ENCODE data around the gene INSYN2B. TPM values are rescaled to one million over a fixed set of nuclear protein-coding genes. Genes with fewer than 3 reads are reported as not detected.

The INSYN2B gene
- total RNA-seq, 3 donors from 2014 or later = 0.16 TPM; not detected in 2

DNA sequence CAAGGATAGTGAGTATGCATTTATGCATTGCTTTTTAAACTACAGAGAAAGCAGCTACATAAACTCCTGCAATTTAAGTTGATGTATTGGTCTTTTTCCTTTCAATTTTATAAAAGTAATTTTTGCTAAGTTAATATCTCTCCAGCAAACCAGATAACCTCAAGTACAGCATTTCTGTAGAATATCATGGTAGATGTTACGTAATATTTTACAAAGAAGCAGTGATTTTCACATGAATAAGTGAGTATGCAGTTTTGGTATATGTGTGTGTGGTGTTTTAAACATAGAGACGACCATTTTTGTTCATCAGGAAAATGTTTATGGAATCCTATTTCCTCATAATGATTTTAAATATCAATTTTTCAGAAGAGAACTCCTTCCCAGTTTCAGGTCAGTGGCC is 118.9 kb downstream of the INSYN2B start:
- no peaks in the 10 kb centered on the region for H3K9me3 ChIP-seq
- no peak for DNase-seq
- no peaks in the 10 kb centered on the region for H3K4me1 ChIP-seq (ENCODE audit: low read depth)
- TF ChIP-seq, protein P1, sequence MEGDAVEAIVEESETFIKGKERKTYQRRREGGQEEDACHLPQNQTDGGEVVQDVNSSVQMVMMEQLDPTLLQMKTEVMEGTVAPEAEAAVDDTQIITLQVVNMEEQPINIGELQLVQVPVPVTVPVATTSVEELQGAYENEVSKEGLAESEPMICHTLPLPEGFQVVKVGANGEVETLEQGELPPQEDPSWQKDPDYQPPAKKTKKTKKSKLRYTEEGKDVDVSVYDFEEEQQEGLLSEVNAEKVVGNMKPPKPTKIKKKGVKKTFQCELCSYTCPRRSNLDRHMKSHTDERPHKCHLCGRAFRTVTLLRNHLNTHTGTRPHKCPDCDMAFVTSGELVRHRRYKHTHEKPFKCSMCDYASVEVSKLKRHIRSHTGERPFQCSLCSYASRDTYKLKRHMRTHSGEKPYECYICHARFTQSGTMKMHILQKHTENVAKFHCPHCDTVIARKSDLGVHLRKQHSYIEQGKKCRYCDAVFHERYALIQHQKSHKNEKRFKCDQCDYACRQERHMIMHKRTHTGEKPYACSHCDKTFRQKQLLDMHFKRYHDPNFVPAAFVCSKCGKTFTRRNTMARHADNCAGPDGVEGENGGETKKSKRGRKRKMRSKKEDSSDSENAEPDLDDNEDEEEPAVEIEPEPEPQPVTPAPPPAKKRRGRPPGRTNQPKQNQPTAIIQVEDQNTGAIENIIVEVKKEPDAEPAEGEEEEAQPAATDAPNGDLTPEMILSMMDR (IDR thresholded peaks at IDR 0.05) = no peak
- H3K36me3 ChIP-seq (ENCODE audit: low read depth) = no peaks in the 10 kb centered on the region
- no peak for ATAC-seq
- H3K4me3 ChIP-seq = no peak overlapping the region
- intact Hi-C loops (cut with DNase I, micrococcal nuclease) = no loop called here

DNA sequence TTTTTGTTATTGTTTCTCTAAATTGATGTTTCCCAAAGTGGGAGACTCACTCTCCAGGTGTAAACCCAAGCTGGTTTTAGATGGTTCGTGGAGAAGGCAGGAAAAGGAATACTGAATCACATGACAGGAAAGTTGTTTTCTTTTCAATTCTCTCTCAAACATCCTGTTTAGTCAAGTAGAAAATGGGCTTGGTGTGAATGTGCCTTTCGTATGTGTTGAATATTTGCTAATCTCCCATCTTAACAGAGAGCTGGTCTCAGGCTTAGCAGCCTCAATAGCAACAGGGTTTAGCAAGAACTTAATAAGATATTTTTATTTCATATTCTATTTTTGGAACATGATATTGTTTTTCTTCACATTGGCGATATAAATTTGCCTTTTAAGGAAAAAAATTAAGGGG is 119.7 kb downstream of the INSYN2B start:
- H3K4me3 ChIP-seq = no peak overlapping the region
- TF ChIP-seq, protein P1 (IDR thresholded peaks at IDR 0.05) = no peak
- ATAC-seq = no peak
- H3K4me1 ChIP-seq (ENCODE audit: low read depth) = no peaks in the 10 kb centered on the region
- H3K9me3 ChIP-seq = no peaks in the 10 kb centered on the region
- intact Hi-C loops (cut with DNase I, micrococcal nuclease) = no loop called here
- H3K36me3 ChIP-seq (ENCODE audit: low read depth) = no peaks in the 10 kb centered on the region
- no peak for DNase-seq

DNA sequence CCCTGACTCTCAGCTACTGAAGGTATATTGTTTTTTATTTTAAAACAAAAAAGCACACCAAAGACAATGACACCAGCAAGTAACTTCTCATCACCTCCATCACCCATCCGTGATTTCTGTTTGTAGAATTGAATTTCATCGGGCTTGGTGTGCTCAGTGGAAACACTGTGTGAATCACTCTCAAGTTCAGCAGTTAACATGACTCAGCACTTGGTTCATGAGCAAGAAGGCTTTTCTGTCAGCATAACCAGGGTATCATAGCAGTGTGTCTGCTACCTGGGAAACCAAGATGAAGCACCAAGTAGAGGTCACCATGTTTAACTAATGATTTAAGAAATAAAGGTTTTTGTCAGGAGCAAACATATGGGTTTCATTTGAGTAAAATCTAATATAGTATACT is 123.7 kb downstream of the INSYN2B start:
- DNase-seq (no peak), ATAC-seq (no peak)
- intact Hi-C loops (cut with DNase I, micrococcal nuclease) = no loop called here

DNA sequence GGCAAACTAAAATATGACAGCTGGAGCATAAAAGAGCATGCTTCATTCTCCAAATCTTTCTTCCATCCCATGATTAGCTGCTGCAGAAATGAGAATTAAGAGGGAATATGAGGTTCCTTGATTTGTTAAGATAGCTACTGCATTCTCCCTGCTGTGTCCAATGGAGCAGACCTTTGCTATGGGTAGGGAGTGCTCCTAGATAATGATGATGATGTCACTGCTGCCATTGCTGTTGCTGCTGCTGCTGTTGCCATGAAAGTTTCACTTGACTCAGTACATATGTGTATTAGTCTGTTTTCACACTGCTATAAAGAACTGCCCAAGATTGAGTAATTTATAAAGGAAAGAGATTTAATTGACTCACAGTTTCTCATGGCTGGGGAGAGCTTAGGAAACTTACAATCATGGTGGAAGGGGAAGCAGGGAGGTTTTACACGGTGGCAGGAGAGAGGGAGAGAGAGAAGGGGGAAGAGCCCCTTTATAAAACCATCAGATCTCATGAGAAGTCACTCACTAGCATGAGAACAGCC is 128.9 kb downstream of the INSYN2B start:
- no peak for ATAC-seq
- Histone ChIP-seq H3K36me3 (ENCODE audit: low read depth) (no peaks in the 10 kb centered on the region), H3K4me3 (no peak overlapping the region), H3K4me1 (ENCODE audit: low read depth) (no peaks in the 10 kb centered on the region), H3K9me3 (peaks cover 12% of the 10 kb centered on the region)
- no peak for DNase-seq
- intact Hi-C loops (cut with DNase I, micrococcal nuclease) = no loop called here
- TF ChIP-seq, protein P1 (IDR thresholded peaks at IDR 0.05) = no peak

More for the DNA sequence above, 123.7 kb downstream of the INSYN2B start:
- TF ChIP-seq, protein P1 (IDR thresholded peaks at IDR 0.05) = no peak
- no peaks in the 10 kb centered on the region for H3K36me3 ChIP-seq (ENCODE audit: low read depth)
- no peaks in the 10 kb centered on the region for H3K9me3 ChIP-seq
- H3K4me1 ChIP-seq (ENCODE audit: low read depth) = no peaks in the 10 kb centered on the region
- no peak overlapping the region for H3K4me3 ChIP-seq

DNA sequence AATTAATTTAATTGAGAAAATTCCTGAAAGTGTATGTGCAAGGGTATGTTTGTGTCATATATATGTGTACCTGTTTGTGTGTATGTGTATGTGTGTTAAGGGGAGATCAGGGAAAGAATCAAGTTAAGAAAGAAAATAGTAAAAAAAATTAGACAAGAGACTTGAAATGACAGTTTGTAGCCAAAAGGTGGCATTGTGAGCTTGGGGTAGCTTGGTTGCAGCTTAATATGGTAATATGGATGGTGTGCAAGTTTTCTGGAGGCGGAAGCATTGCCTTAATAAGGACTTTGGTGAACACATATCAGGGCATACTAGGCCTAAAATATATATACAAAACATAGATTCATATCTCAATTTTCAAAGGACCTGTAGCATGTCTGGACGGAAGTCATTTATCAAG is 129.9 kb downstream of the INSYN2B start:
- Histone ChIP-seq H3K4me1 (ENCODE audit: low read depth) (no peaks in the 10 kb centered on the region), H3K4me3 (no peak overlapping the region), H3K9me3 (peaks cover 12% of the 10 kb centered on the region), H3K36me3 (ENCODE audit: low read depth) (no peaks in the 10 kb centered on the region)
- TF ChIP-seq, protein P1 (IDR thresholded peaks at IDR 0.05) = no peak
- DNase-seq (no peak), ATAC-seq (no peak)
- intact Hi-C loops (cut with DNase I, micrococcal nuclease) = no loop called here

DNA sequence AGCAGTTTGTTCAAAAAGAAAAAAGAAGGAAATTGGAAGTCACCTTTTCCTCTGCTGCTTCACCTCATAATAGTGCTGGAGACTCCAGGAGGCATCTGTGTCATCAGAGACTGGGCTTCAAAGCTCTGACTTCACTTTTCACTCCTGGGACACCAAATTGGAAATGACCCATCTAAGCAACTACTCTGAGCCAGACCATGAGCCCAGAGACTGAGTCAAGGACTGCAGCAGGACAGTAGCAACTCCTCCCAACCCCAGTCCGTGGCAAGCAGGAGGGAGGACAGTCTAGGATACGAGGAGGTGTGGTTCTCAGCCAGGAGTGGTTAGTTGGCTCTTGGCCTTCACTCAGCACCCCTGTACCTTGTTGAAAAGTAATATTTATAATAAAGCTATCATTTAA is 131.5 kb downstream of the INSYN2B start:
- H3K9me3 ChIP-seq = peaks cover 12% of the 10 kb centered on the region
- H3K4me3 ChIP-seq = no peak overlapping the region
- TF ChIP-seq, protein P1 (IDR thresholded peaks at IDR 0.05) = no peak
- H3K36me3 ChIP-seq (ENCODE audit: low read depth) = no peaks in the 10 kb centered on the region
- intact Hi-C loops (cut with DNase I, micrococcal nuclease) = no loop called here
- ATAC-seq (no peak), DNase-seq (no peak)
- H3K4me1 ChIP-seq (ENCODE audit: low read depth) = no peaks in the 10 kb centered on the region

Measured in mucosa of descending colon (tissue), 3 donors.